ENCODE results near the gene ADH1A. TPM values are rescaled to one million over a fixed set of nuclear protein-coding genes. Genes with fewer than 3 reads are reported as not detected.

ADH1A gene
- total RNA-seq, 1 donor from 2014 or later = not detected

DNA sequence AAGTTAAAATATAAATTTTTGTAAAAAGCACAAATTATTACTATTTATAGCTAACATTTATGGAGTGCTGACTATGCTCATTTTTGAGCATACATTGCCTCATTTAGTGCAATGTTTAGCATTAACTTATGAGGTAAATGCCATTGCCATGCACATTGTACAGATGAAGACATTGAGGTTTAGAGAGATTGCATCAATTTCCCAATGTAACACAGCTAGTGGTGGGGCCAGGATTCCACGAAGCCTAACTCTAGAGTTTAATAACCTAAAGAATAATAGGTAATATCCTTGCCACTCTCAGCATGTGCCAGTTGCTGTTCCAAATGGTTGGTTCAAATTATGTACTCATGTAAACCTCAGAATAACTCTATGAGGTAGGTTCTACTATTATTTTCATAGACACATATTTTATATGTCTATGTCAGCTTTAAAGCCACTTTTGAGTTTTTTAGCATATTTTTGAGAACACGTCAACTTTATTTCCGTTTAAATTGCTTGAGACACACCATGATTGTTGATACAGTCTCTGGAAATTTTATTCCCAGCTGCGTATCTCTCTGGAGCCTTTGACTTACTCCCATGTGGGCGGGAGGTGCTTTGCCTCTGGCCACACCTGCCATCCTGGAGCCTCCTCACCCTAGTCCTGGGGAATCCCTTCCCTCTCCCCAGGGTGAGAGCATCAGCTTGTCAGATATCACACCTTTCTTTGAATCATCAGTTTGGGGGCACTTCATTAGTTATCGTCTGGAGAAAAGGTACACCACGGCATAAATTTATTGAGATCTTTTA, 10.8 kb upstream of the ADH1A start:
- TF ChIP-seq, protein P1, sequence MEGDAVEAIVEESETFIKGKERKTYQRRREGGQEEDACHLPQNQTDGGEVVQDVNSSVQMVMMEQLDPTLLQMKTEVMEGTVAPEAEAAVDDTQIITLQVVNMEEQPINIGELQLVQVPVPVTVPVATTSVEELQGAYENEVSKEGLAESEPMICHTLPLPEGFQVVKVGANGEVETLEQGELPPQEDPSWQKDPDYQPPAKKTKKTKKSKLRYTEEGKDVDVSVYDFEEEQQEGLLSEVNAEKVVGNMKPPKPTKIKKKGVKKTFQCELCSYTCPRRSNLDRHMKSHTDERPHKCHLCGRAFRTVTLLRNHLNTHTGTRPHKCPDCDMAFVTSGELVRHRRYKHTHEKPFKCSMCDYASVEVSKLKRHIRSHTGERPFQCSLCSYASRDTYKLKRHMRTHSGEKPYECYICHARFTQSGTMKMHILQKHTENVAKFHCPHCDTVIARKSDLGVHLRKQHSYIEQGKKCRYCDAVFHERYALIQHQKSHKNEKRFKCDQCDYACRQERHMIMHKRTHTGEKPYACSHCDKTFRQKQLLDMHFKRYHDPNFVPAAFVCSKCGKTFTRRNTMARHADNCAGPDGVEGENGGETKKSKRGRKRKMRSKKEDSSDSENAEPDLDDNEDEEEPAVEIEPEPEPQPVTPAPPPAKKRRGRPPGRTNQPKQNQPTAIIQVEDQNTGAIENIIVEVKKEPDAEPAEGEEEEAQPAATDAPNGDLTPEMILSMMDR (IDR thresholded peaks at IDR 0.05) = no peak
- DNase-seq (no peak), ATAC-seq (ENCODE audit: low read depth) (no peak)
- intact Hi-C loops (cut with micrococcal nuclease) = no loop called here
- ChIA-PET CTCF (no interaction called here), POLR2A (no interaction called here)
- Mint-ChIP-seq H3K27me3 (no peaks in the 10 kb centered on the region), H3K27ac (no peak overlapping the region), H3K4me3 (no peak overlapping the region), H3K9me3 (peaks cover 15% of the 10 kb centered on the region), H3K4me1 (no peaks in the 10 kb centered on the region), H3K36me3 (ENCODE audit: low read depth) (no peaks in the 10 kb centered on the region)

DNA sequence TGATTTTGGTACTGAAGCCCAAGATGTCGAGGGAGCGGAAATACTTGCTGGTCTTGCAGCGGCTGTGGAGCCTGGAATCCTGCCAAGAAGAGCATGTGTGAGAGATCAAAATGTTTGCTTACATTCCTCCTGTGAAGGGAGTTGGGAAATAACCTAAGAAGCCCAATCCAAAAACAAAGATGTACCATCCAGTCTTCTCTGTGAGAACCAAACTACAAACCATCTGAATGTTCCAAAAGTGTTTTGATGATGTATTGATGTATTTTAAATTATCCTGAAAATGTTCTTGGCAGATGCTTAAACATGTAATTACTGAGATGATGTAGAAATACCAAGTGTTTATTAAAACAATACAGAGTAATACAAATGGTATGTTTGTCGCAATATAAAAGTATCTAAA, 10.1 kb upstream of the ADH1A start:
- intact Hi-C loops (cut with micrococcal nuclease) = no loop called here
- H3K9me3 Mint-ChIP-seq = peaks cover 19% of the 10 kb centered on the region
- H3K4me3 Mint-ChIP-seq = no peak overlapping the region
- H3K27ac Mint-ChIP-seq = no peak overlapping the region
- H3K27me3 Mint-ChIP-seq = no peaks in the 10 kb centered on the region
- no peaks in the 10 kb centered on the region for H3K36me3 Mint-ChIP-seq (ENCODE audit: low read depth)
- TF ChIP-seq, protein P1 (IDR thresholded peaks at IDR 0.05) = no peak
- DNase-seq (no peak), ATAC-seq (ENCODE audit: low read depth) (no peak)
- no peaks in the 10 kb centered on the region for H3K4me1 Mint-ChIP-seq
- ChIA-PET CTCF (no interaction called here), POLR2A (no interaction called here)

DNA sequence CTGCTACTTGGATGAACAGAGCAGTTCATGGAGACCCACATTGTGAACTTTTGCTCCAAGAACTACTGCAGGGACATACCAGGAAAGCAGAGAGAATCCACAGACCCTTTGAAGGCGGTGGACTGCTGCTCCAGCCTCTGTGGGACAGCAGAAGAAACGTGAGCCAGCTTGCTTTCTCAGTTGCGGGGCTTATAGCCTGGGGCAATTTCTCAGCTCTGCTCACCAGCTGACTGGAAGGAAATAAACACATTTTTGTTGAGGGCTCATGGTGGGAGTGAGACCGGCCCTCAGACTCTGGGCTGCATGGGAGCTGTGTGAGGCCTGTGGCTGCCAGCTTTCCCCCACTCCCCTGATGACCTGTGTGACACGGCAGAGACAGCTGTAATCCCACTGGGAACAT, 2.6 kb upstream of the ADH1A start:
- no peak for ATAC-seq (ENCODE audit: low read depth)
- peaks cover 18% of the 10 kb centered on the region for H3K9me3 Mint-ChIP-seq

DNA sequence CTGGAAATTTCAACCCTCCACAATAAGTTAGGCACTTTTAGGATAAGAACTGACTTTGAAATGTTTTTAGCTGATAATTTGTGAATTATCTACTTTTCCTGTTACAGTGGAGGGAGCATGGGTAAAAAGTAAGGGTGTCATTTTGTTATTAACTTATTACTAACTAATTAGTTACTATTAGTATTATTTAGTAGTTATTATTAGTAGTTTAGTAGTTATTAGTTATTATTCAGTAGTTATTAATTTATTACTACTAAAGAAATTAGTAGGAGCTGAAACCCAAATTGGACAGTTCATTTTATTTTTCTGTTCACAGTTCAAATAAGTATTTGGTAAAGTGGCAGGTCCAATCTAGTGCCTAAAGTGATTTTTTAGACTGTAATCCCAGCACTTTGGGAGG, 5.4 kb downstream of the ADH1A start:
- Mint-ChIP-seq H3K9me3 (no peaks in the 10 kb centered on the region), H3K27ac (no peak overlapping the region), H3K4me1 (no peaks in the 10 kb centered on the region), H3K36me3 (ENCODE audit: low read depth) (no peaks in the 10 kb centered on the region), H3K27me3 (no peaks in the 10 kb centered on the region), H3K4me3 (no peak overlapping the region)
- CTCF ChIA-PET = no interaction called here
- TF ChIP-seq, protein P1 (IDR thresholded peaks at IDR 0.05) = no peak
- POLR2A ChIA-PET = no interaction called here
- DNase-seq (no peak), ATAC-seq (ENCODE audit: low read depth) (no peak)
- intact Hi-C loops (cut with micrococcal nuclease) = no loop called here

More for the DNA sequence above, 2.6 kb upstream of the ADH1A start:
- ChIA-PET CTCF (no interaction called here), POLR2A (no interaction called here)
- intact Hi-C loops (cut with micrococcal nuclease) = no loop called here
- H3K36me3 Mint-ChIP-seq (ENCODE audit: low read depth) = no peaks in the 10 kb centered on the region
- H3K27me3 Mint-ChIP-seq = no peaks in the 10 kb centered on the region
- DNase-seq = no peak
- H3K4me3 Mint-ChIP-seq = no peak overlapping the region
- TF ChIP-seq, protein P1 (IDR thresholded peaks at IDR 0.05) = no peak
- H3K27ac Mint-ChIP-seq = no peak overlapping the region
- H3K4me1 Mint-ChIP-seq = no peaks in the 10 kb centered on the region

DNA sequence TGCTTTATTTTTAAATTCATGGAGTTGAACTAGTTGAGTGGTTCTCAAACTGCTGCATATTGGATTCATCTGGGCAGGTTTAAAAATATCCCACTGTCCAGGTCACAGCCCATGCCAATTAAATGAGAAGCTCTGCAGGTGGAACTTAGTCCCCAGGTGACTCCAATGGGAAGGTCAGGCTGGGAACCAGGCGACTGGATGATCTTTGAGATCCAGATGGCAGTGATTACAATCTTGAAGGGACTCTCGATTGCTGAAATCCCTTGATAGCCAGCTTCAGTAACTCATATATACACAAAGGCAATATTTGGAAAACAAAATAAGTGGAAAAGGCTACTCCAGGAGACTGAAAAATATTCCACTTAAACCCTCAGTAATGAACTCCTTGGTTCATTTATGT, 8.1 kb downstream of the ADH1A start:
- H3K27ac Mint-ChIP-seq = no peak overlapping the region
- no peak for DNase-seq
- intact Hi-C loops (cut with micrococcal nuclease) = no loop called here
- no peaks in the 10 kb centered on the region for H3K27me3 Mint-ChIP-seq
- TF ChIP-seq, protein P1 (IDR thresholded peaks at IDR 0.05) = no peak
- no peak overlapping the region for H3K4me3 Mint-ChIP-seq
- H3K9me3 Mint-ChIP-seq = no peaks in the 10 kb centered on the region
- H3K36me3 Mint-ChIP-seq (ENCODE audit: low read depth) = no peaks in the 10 kb centered on the region
- CTCF ChIA-PET = no interaction called here
- no peak for ATAC-seq (ENCODE audit: low read depth)
- H3K4me1 Mint-ChIP-seq = no peaks in the 10 kb centered on the region
- POLR2A ChIA-PET = no interaction called here
